ENCODE data around the gene SEMA4G.

DNA sequence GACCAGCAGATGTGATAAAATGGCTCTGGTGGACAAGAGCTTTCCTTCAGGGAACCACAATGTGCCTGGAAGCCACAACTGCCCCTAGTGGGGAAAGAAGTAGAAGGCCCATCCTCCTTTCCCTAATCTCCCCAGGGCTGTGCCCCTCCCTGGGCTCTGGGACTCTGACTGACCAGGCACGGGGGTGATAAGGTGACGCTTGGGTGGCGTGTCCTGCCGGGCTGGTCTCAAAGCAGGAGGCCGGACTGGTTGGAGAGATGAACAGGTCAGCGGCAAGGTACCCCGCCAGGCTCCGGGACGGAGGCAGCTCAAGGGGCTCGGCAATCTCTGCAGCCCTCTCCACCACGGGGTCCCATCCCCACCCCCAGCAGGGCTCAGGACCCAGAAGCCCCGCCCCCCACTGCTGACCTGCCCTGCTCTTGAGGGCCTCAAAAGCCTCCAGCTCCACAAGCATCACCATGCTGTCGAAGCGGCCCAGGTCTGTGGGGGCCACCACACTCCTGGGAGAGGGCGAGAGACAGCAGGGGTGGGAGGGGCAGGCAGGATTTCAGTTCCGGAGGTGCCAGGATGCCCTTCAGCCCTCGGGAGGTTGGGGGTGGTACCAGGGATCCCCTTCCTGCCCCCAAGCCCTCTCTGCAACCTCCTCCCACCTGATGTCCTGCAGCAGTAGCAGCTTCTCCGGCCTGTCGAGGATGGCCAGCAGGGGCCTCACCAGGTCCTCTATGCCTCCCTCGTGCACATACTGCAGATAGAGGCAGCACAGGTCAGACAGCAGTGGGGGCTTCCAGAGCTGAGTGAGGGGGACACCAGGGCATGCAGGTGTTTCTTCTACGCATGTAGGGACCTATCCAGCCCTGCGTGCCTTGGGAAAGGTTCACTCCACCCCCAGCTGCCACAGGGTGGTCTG lies 42.5 kb downstream of the SEMA4G start:
- TF ChIP-seq, protein P1, sequence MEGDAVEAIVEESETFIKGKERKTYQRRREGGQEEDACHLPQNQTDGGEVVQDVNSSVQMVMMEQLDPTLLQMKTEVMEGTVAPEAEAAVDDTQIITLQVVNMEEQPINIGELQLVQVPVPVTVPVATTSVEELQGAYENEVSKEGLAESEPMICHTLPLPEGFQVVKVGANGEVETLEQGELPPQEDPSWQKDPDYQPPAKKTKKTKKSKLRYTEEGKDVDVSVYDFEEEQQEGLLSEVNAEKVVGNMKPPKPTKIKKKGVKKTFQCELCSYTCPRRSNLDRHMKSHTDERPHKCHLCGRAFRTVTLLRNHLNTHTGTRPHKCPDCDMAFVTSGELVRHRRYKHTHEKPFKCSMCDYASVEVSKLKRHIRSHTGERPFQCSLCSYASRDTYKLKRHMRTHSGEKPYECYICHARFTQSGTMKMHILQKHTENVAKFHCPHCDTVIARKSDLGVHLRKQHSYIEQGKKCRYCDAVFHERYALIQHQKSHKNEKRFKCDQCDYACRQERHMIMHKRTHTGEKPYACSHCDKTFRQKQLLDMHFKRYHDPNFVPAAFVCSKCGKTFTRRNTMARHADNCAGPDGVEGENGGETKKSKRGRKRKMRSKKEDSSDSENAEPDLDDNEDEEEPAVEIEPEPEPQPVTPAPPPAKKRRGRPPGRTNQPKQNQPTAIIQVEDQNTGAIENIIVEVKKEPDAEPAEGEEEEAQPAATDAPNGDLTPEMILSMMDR (IDR thresholded peaks at IDR 0.05): peak in 2 of 6 experiments; percentile 9 to 18
- TF ChIP-seq POLR2A (IDR thresholded peaks at IDR 0.05): no peak
